ENCODE measurements around the gene TBX20. TPM values are rescaled to one million over a fixed set of nuclear protein-coding genes. Genes with fewer than 3 reads are reported as not detected.

Gene TBX20
- total RNA-seq, 3 donors from 2014 or later (not counting 1 experiment from before 2014, with no cell fraction given), result not detected

DNA sequence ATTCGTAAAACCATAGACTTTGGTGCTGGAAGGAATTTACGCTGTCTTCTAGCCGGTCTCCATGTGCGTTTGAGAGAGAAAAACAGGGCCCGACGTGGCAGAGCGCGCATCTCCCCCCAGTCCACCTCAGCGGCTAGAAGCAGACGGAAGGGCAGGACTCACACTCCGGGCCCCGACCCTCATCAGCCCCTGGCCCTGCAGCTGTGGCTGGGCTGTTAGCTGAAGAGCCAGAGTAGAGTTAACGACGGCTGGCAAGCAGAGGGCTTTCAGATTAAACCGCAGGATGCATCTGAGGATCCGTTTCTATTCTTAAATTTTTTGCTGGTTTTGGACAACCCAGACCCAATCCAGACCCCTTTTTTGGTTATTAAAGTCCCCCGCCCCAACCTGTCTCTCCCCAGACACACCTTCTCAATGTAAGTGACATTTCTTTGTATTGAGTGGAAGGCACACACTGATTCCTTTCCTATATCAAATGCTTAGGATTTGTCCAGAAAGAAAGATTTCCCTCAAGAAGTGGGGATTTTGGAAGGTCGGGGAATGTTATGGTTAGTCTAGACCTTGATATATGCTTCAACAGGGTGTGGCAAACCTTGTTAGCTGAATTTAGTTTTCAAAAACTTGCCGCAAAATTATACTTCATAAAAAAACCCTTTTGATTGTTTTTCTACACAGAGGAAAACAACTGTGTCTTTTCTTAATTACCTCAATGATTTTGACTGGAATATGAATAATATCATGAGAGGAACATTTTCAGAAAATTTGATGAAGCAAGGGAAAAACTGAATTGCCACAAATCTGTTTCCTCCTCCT is 1.7 kb upstream of the TBX20 start:
- H3K27me3 ChIP-seq (ENCODE audit: control insufficient read depth, insufficient read depth, low read length), result peaks cover 59% of the 10 kb centered on the region
- no peak overlapping the region for H3K4me3 ChIP-seq (ENCODE audit: low read length)
- H3K4me1 ChIP-seq (ENCODE audit: control insufficient read depth, insufficient read depth, low read length), result peaks cover 12% of the 10 kb centered on the region
- Mint-ChIP-seq H3K27ac (no peak overlapping the region), H3K4me1 (peaks cover 0 to 16% of the 10 kb centered on the region in 2 donors), H3K9me3 (no peaks in the 10 kb centered on the region), H3K27me3 (ENCODE audit: low read depth in 2 of 2) (peaks cover 73 to 80% of the 10 kb centered on the region in 2 donors), H3K36me3 (no peaks in the 10 kb centered on the region), H3K4me3 (no peak overlapping the region)
- H3K9me3 ChIP-seq (ENCODE audit: control insufficient read depth, insufficient read depth, low read length), result peaks cover 5% of the 10 kb centered on the region
- intact Hi-C loops (cut with micrococcal nuclease), result no loop called here
- no peaks in the 10 kb centered on the region for H3K36me3 ChIP-seq (ENCODE audit: control insufficient read depth, insufficient read depth, low read length)
- DNase-seq (no peak), ATAC-seq (no peak)
- H3K27ac ChIP-seq (ENCODE audit: low read length), result no peak overlapping the region
- 15% methylated on average over 17 of the region's 19 CpGs for WGBS (ENCODE audit: insufficient coverage)
- TF ChIP-seq, protein P1, sequence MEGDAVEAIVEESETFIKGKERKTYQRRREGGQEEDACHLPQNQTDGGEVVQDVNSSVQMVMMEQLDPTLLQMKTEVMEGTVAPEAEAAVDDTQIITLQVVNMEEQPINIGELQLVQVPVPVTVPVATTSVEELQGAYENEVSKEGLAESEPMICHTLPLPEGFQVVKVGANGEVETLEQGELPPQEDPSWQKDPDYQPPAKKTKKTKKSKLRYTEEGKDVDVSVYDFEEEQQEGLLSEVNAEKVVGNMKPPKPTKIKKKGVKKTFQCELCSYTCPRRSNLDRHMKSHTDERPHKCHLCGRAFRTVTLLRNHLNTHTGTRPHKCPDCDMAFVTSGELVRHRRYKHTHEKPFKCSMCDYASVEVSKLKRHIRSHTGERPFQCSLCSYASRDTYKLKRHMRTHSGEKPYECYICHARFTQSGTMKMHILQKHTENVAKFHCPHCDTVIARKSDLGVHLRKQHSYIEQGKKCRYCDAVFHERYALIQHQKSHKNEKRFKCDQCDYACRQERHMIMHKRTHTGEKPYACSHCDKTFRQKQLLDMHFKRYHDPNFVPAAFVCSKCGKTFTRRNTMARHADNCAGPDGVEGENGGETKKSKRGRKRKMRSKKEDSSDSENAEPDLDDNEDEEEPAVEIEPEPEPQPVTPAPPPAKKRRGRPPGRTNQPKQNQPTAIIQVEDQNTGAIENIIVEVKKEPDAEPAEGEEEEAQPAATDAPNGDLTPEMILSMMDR (IDR thresholded peaks at IDR 0.05), result no peak

DNA sequence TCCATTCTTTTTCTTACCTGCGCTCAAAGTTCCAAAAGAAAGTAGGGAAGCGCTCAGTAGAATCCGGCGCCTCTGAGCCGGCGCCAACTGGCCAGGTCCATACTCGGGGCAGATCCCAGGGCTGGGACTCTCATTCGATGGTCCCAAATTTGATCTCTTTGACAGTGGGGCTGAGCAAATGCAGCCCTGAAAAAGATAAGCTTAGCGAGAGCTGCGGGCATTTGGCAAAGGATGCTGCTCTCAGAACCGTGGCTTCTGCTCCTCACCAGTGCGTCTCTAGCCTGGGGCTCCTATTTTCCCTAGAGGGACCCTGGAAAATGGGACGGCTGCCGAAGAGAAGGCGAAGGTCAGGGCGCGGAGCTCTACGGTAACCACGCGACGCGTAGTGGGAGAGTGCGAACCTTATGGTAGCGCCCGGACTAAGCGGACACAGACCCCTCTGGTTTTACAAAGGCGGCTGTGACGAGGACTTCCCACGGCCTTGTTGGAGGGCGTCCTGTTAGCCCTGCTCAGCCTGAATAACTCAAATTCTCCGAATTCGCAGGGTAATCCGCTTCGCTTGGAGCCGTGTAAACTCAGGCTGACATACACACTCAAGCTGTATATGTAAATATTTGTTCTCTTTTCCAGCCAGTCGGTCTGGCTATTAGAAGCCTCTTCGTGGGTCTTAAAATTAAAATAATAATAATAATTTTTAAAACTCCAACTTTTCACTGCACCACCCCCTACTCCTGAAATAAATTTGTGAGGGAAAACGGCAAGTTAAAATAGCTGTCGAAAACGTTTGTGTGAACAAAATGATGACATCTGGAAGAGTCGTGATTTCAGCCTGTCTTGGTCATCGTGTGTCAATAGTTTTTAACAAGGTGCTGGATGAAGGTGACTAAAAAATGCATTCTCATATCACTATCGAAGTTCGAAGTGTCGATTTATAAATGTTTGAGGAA is 869 bp upstream of the TBX20 start:
- intact Hi-C loops (cut with micrococcal nuclease), result no loop called here
- peaks cover 5% of the 10 kb centered on the region for H3K9me3 ChIP-seq (ENCODE audit: control insufficient read depth, insufficient read depth, low read length)
- no peak overlapping the region for H3K27ac Mint-ChIP-seq

DNA sequence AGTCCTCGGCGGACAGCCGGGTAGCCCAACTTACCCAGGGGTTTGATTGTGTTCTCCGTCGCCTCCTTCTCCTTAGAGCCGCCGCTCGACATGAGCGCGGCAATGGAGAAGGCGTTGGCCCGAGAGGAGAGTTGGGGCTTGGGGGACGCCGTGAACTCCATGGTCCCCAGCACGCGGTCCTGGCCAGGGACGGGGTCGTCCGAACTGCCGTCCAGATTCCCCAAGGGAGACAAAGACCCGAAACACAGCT is 515 bp downstream of the TBX20 start:
- Mint-ChIP-seq H3K27ac (no peak overlapping the region), H3K9me3 (no peaks in the 10 kb centered on the region), H3K4me1 (peaks cover 0 to 11% of the 10 kb centered on the region in 2 donors), H3K36me3 (no peaks in the 10 kb centered on the region), H3K27me3 (ENCODE audit: low read depth in 2 of 2) (peaks cover 71 to 76% of the 10 kb centered on the region in 2 donors), H3K4me3 (peak overlapping the region; percentile 60)
- Histone ChIP-seq H3K27me3 (ENCODE audit: control insufficient read depth, insufficient read depth, low read length) (peaks cover 69% of the 10 kb centered on the region), H3K36me3 (ENCODE audit: control insufficient read depth, insufficient read depth, low read length) (no peaks in the 10 kb centered on the region), H3K4me3 (ENCODE audit: low read length) (no peak overlapping the region), H3K4me1 (ENCODE audit: control insufficient read depth, insufficient read depth, low read length) (peaks cover 12% of the 10 kb centered on the region), H3K27ac (ENCODE audit: low read length) (no peak overlapping the region), H3K9me3 (ENCODE audit: control insufficient read depth, insufficient read depth, low read length) (peaks cover 5% of the 10 kb centered on the region)
- WGBS (ENCODE audit: insufficient coverage), result 11% methylated on average over 21 of the region's 21 CpGs
- intact Hi-C loops (cut with micrococcal nuclease), result no loop called here
- no peak for DNase-seq
- TF ChIP-seq, protein P1 (IDR thresholded peaks at IDR 0.05), result no peak
- ATAC-seq, result no peak

More for the DNA sequence above, 869 bp upstream of the TBX20 start:
- H3K4me3 Mint-ChIP-seq, result no peak overlapping the region
- Histone ChIP-seq H3K4me3 (ENCODE audit: low read length) (no peak overlapping the region), H3K27ac (ENCODE audit: low read length) (no peak overlapping the region), H3K4me1 (ENCODE audit: control insufficient read depth, insufficient read depth, low read length) (peaks cover 12% of the 10 kb centered on the region), H3K27me3 (ENCODE audit: control insufficient read depth, insufficient read depth, low read length) (peaks cover 62% of the 10 kb centered on the region), H3K36me3 (ENCODE audit: control insufficient read depth, insufficient read depth, low read length) (no peaks in the 10 kb centered on the region)
- 16% methylated on average over 42 of the region's 45 CpGs for WGBS (ENCODE audit: insufficient coverage)
- H3K4me1 Mint-ChIP-seq, result peaks cover 0 to 16% of the 10 kb centered on the region in 2 donors
- H3K9me3 Mint-ChIP-seq, result no peaks in the 10 kb centered on the region
- TF ChIP-seq, protein P1 (IDR thresholded peaks at IDR 0.05), result no peak
- no peak for DNase-seq
- peaks cover 70 to 80% of the 10 kb centered on the region in 2 donors for H3K27me3 Mint-ChIP-seq (ENCODE audit: low read depth in 2 of 2)
- ATAC-seq, result no peak
- no peaks in the 10 kb centered on the region for H3K36me3 Mint-ChIP-seq
